Endometrial microvascular endothelial cells (primary cell): ENCODE data around the gene ANO3. TPM values are rescaled to one million over a fixed set of nuclear protein-coding genes. Genes with fewer than 3 reads are reported as not detected.

ENCODE experiments used
- in situ Hi-C: cut with HindIII; loops from 2 replicates; pipeline ENCODE4 v1.10.0; 2017; ENCODE audit warnings: low sequenced_read_pairs, low pct_unique_long_range_greater_than_20kb; ENCODE audit errors: inconsistent ontology term
- total RNA-seq: library from RNA; depleted of rRNA; stranded (reverse); fragments of >200 nt; gene quantifications from one replicate; pipeline ENCODE4 v1.2.3, GENCODE V29; 2015; ENCODE audit errors: inconsistent ontology term

ANO3 gene
- total RNA-seq, 1 donor from 2014 or later: not detected

DNA sequence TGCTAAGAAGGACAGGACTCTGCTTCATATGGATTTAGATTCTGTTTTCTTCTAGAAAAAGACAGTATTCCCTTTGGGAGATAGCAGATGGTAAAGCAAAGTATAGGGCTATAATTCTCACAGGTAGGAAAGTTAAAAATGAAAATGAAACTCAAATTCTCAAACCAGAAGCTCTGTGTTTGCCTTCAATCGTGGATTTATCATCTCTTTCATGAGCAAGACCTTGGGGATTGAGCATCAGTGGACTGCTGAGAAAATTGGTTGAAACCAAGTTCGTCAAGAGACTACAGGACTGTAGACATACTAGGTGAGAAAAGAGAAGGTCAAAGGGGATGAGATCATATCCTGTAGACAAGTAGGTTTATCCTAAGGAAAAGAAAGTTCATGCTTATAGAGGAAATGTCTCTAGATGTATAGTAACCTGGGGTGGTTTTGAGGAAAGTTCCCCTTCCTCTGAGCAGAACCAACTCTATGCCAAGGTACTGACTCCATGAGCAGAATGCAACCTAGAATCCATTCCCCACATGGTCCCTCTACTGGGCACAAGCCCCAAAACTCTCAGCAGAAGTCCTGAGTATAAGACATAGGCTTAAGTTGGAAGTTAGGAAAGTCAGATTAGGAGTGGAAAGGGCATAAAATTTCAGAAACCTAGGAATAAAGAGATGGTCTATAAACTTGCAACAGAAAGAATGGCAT lies 343.5 kb downstream of the ANO3 start:
- in situ Hi-C loops: no loop called here

DNA sequence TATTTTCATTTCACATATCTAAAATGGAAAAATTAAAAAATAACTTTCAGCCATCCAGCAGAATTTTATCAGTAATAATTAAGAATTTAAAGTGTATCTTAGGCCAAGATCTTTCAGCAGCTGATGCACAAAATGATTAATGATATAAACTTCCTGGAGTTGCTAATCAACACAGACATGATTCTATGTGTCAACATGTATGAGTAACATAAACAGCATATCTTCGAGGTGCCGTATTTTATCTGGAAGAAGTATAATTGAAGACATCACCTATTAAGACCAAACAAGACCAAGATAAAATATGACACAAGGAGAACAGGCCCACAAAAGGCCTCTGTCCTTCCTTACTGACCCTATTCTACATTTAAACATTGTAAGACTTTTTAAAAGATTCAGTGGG lies 344.7 kb downstream of the ANO3 start:
- in situ Hi-C loops: no loop called here

DNA sequence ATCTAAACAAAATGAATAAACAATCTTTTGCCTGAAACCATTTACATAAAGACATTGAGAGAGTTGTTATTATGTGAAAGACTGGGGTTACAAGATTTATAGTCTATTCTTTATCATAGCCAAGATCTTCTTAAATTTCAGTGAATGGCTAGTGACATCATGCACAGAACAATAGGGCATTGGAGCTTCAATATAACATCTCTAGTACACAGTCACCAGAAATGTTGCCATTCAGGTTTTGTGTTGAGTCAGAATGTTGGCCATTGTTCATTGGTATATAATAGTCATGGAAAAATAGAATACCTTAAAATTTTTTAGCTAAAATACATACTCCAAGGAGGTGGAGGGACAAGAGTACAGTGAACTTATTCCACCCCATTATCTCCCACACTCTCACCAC lies 345.6 kb downstream of the ANO3 start:
- in situ Hi-C loops: no loop called here

DNA sequence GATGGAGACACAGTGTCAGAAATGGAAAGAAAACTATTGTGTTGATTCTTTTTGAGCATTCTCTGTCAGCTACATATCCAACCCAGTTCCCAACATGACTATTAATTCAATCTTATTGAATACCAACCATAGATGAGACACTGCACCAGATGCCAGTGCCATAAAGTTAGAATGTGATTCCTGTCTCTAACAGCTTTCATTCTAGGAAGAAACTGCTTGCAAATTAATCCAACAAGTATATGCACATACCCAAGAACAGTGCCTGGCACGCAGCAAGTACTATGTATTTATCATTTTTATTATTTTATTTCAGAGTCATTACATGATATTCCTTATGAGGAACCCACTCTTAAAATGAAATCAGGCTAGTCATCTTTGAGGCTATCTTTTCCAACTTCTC lies 355.4 kb downstream of the ANO3 start:
- in situ Hi-C loops: no loop called here

DNA sequence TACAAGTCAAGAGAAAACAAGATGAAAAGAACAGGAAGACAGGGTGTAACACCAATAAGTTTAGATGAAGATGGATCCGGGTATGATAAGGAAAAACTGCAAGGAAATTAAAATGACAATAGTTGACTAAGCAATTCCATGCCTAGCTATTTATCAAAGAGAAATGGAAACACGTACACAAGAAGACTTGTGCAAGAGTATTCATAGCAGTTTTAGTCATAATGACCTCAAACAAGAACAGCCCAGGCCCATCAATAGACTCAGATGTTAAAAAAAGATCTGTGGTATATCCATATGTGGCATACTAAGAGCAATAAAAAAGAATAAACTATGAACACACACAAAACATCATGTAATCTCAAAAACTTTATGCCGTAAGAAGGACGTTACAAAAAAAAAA lies 356.8 kb downstream of the ANO3 start:
- in situ Hi-C loops: no loop called here

DNA sequence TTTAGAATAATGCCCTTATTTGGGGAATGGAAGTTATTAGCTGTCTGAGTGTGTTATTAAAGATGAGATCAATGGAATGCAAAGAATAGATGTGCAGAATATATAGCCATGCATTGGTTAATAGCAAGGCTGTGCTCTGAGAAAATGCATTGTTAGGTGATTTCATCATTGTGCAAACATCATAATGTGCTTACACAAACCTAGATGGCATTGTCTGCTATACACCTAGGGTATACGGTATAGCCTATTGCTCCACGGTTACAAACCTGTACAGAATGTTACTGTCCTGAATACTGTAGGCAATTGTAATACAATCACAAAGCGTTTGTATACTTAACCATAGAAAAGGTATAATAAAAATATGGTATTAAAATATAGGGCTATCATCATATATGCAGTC lies 364.4 kb downstream of the ANO3 start:
- in situ Hi-C loops: no loop called here

DNA sequence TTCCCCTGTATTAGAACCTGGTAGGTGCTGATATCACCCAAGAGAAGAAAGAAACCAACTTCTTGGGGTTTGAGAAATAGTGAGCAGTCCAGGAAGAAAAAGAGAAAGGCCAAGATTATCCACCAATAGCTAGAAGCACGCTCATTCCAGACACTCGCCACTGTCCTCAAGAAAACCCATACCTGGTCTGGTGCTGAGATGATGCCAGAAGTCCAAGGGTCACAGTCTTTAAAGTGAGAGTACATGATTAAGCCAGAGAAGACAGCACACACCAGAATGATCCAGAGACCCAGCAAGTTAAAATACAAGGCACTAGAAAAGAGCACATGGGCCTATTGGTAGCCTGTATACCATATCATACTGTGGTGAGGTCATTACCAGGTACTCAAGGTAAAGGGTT lies 366.3 kb downstream of the ANO3 start:
- in situ Hi-C loops: no loop called here

DNA sequence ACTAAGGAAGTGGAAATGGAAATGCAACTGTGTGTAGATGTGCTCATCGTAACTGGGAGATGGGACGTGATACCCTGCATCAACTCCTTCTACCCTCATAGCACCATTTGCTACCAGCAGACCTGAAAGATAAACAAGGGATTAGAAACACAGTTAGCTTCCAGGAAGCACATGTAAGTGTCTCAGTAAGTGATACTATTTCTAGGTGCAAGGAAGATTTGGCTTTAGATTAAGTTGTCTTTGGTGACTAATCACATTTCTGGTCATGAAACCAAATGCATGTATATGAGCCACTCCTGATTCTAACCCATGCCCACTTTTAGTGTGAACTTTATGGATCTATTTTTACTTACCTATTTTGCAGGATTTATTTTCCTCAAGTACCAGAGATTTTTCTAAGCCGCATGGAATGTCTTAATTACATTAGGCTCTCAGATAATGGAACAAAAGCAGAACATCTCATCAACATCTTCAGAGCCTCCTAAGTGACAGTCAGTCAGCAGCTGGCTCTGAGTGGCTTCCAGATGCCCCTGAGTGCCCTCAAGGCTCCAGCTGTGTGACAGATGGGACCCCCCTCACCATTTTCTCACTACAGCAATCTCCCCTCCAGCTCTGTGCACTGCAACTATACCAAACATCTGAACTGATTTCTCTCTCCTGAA lies 368.8 kb downstream of the ANO3 start:
- in situ Hi-C loops: no loop called here

DNA sequence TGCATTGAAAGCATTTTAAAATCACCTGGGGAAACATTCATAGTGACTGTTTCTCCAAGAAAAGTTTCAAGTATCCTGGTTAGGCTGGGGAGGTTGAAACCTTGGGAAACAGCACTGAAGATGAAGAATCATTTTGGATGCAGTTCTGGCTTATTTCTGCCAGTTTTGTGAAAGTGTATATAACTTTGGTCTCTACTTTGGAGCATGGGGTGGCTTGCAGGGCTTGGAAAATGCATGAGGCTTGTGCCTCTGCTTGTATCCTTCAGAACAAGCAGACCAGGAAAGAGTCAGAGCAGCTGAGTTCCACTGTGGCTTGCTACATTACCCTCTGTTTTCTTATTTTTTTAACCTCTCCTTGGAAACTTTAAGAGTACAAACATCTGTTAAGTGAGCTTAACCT lies 370.5 kb downstream of the ANO3 start:
- in situ Hi-C loops: no loop called here

DNA sequence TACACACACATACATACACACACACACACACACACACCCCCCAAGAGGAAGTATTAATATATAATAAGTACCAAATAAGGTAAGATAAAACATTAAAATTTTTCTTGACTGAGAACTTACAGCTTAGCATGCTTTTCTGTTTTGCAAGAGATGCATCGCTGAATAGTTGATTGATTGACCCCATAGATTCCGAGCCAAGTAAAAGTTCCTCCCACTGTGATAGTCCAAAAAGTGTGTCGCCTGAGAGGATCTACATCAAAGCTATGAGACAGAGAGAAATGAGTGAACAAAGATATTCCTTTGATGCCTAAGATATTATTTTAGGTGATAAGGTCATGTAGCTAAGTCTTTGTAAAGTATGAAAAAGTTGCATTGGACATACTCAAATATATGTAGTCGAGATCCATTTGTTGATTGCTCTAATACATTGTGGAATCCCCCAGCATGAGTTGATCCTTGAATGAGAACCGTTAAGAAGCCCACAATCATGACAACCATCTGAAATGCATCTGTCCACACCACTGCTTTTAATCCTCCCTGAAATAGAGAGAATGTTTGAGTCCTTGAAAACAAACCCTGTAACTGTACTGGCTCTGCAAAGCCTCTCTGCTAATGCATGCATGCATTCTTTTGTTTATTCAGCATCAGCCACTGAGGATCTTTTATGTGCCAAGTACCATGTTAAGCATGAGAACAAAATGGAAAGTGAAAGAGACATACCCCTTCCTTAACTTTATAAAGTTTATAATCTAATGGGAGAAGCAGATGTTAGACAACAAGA lies 371.7 kb downstream of the ANO3 start:
- in situ Hi-C loops: no loop called here

DNA sequence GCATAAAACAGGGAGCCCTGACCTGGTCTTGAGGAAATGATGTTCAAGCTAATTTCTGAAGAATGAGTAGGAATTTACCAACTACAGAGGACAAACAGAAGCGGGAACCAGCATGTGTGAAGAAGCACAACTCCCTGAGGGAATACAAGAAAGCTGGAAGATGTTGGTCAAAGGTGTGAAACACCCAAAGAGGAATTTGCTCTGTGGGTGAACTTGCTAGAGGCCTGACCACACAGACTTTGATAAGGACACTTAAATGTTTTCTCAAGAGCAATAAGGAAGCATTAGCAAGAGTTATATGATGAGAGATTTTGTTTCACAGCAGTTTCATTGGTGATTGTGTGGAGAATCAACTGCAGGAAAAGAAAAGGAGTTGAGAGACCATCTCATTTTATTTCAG lies 372.3 kb downstream of the ANO3 start:
- in situ Hi-C loops: no loop called here

DNA sequence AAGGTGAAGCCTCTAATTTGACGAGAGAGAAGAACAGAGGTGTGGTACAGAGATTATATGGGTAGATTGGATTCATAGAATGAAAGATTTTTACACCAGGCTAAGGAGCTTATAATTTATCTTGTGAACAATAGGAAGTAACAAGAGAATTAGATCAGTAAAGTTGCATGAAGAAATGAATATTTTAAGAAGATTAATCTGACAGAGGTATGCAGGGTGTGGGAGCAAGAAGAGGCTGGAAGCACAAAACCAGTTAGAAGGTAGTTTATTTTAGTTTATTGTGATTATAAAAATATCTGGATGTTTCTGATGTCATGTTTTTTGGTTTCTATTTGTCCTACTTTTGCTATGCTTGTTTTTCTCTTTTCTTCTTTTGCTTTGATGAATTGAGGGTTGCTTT lies 374.3 kb downstream of the ANO3 start:
- in situ Hi-C loops: no loop called here

DNA sequence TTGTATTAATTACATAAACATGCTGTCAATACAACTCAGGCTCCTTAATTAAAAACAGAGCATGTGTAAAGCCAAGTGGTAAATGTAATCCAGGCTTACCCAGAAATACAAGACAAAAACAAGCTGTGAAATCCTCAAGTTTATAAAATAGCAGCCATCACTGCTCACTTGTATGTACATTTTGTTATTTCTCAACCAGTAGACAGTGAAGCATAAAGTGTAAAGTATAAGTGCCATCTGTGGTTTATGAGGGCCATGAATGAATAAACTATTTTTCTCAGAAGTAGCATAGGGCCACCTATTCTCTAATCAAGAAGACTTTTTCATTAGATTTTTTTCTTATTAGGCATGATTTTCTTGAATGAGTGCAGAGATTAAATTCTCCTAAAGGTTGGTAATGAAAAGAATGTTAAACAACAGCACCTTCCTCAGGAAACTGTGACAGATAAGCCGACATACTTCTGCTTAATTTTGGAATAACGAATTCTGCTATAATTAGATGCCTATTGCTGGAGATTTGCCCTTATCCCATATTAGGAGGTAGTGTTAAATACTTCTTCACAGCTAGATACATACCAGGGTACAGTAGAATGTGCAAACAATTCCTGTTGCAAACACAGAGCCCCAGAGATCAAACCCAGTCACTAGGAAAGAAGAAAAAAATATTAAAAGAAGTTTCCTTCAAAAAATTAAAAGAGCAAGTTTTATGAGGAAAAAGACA lies 377.0 kb downstream of the ANO3 start:
- in situ Hi-C loops: no loop called here

DNA sequence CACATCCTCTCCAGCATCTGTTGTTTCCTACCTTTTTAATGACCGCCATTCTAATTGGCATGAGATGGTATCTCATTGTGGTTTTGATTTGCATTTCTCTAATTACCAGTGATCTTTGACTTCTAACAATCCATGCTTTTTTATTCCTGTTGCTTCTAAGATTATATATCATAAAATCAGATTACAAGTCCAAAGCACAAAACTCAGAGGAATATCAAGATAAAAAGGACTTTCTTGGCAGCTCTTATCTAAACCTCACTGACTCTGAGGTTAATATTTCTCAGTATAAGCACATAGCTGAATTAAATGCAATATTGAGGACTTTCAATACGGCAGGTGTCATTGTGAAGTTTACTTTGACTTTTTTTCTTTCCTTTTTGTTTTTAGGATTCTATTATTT lies 378.6 kb downstream of the ANO3 start:
- in situ Hi-C loops: no loop called here

DNA sequence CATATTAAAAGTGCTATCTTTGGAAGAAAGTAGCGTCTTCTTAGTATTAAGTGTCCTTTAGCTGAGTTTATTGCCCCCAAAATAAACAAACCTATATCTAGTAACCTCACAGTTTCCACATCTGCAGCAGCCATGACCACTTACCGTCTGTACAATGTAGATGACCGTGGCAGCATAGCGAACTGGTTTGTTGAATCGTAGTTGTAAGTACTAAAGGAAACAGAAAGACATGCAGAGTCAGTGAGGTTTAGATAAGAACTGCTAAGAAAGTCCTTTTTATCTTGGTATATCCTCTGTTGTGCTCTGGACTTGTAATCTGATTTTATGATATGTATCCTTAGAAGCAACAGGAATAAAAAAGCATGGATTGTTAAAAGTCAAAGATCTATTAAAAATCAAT lies 380.6 kb downstream of the ANO3 start:
- in situ Hi-C loops: no loop called here

Other genes starting within 250 kb of the ANO3 start
- not detected for gene MUC15, start 240.1 kb downstream of the ANO3 start, total RNA-seq